Keratinocyte (primary cell): ENCODE results near the gene BEST3. TPM values are rescaled to one million over a fixed set of nuclear protein-coding genes. Genes with fewer than 3 reads are reported as not detected.

Experiments used
- DNase-seq: peaks from one replicate; pipeline ENCODE4 v3.0.0-alpha.2; 2011; ENCODE audit warnings: low read depth, missing footprints, low spot score
- FAIRE-seq: peaks from 2 replicates; lab custom pipeline; 2011; peaks lifted over from hg19 to GRCh38; lab: Jason Lieb, UNC
- H2AFZ ChIP-seq: 2 replicates; pipeline ENCODE4 v1.6.0; 2012; ENCODE audit warnings: low read length, control low read depth, inconsistent platforms; ENCODE audit not compliant: control insufficient read depth
- H3K27ac ChIP-seq: 2 replicates; pipeline ENCODE4 v1.5.1; 2011; ENCODE audit warnings: low read length; ENCODE audit not compliant: control insufficient read depth, insufficient read depth
- H3K27me3 ChIP-seq: 3 replicates; pipeline ENCODE4 v1.6.0; 2011; ENCODE audit warnings: low read length; ENCODE audit not compliant: control insufficient read depth, insufficient read depth; ENCODE audit errors: extremely low read depth
- H3K36me3 ChIP-seq, 2 experiments: 2 replicates in 1 of 2; 3 replicates in 1 of 2; pipeline ENCODE4 v1.5.1; 2011; ENCODE audit warnings: low read length in 2 of 2, mild to moderate bottlenecking in 1 of 2; ENCODE audit not compliant: control insufficient read depth in 2 of 2, insufficient read depth in 2 of 2; ENCODE audit errors: extremely low read depth in 1 of 2
- H3K4me1 ChIP-seq: 3 replicates; pipeline ENCODE4 v1.5.1; 2011; ENCODE audit warnings: low read length; ENCODE audit not compliant: control insufficient read depth, insufficient read depth; ENCODE audit errors: extremely low read depth
- H3K4me2 ChIP-seq: 3 replicates; pipeline ENCODE4 v1.6.0; 2011; ENCODE audit warnings: low read depth, low read length; ENCODE audit not compliant: control insufficient read depth, insufficient read depth; ENCODE audit errors: extremely low read depth
- H3K4me3 ChIP-seq, 3 experiments: fragments of 200-600 bp in 1 of 3; sonication (generic) in 1 of 3; 2 replicates in 2 of 3; 3 replicates in 1 of 3; pipeline ENCODE4 v1.5.1; 2011 to 2016; ENCODE audit warnings: low read length in 3 of 3, mild to moderate bottlenecking in 3 of 3, control low read depth in 2 of 3, inconsistent platforms in 1 of 3, low read depth in 1 of 3, mixed read lengths in 1 of 3, mixed run types in 1 of 3, moderate library complexity in 1 of 3; ENCODE audit not compliant: control insufficient read depth in 2 of 3, insufficient read depth in 2 of 3; ENCODE audit errors: extremely low read depth in 1 of 3
- H3K79me2 ChIP-seq: 2 replicates; pipeline ENCODE4 v1.6.0; 2012; ENCODE audit warnings: low read length; ENCODE audit not compliant: control insufficient read depth, insufficient read depth
- H3K9ac ChIP-seq: 3 replicates; pipeline ENCODE4 v1.6.0; 2011; ENCODE audit warnings: low read length; ENCODE audit not compliant: control insufficient read depth, insufficient read depth; ENCODE audit errors: extremely low read depth
- H3K9me1 ChIP-seq: 3 replicates; pipeline ENCODE4 v1.6.0; 2011; ENCODE audit warnings: low read length; ENCODE audit not compliant: control insufficient read depth, insufficient read depth; ENCODE audit errors: extremely low read depth
- H3K9me3 ChIP-seq: 2 replicates; pipeline ENCODE4 v1.5.1; 2012; ENCODE audit warnings: low read depth, low read length; ENCODE audit not compliant: control insufficient read depth
- H4K20me1 ChIP-seq: 3 replicates; pipeline ENCODE4 v1.6.0; 2011; ENCODE audit warnings: low read length; ENCODE audit not compliant: control insufficient read depth, insufficient read depth; ENCODE audit errors: extremely low read depth
- EZH2 ChIP-seq: IDR thresholded peaks from one replicate; pipeline ENCODE4 v1.6.1; 2012; ENCODE audit warnings: inconsistent platforms, mild to moderate bottlenecking, low read length, moderate library complexity
- dilution Hi-C: fragments of 300-500 bp; cut with MboI; formaldehyde crosslinking; loops from one replicate; pipeline ENCODE4 v1.7.0; 2020; ENCODE audit warnings: low sequenced_read_pairs; ENCODE audit not compliant: extremely low pct_ligation_motif_present
- polyA plus RNA-seq, 5 experiments: library from polyadenylated mRNA; depleted of rRNA in 3 of 5; stranded (reverse) in 3 of 5; stranded (forward) in 1 of 5; unstranded in 1 of 5; fragments of >200 nt; gene quantifications; 1 replicate in 1 of 5; 2 replicates in 3 of 5; 3 replicates in 1 of 5; pipeline versions ENCODE4 v1.2.1 to v1.2.3, GENCODE V29; 2011 to 2012; ENCODE audit warnings: missing spikeins in 2 of 5, low read depth in 1 of 5, low replicate concordance in 1 of 5
- TF ChIP-seq, protein P1 (sequence below), 3 experiments: IDR thresholded peaks in 1 of 3; conservative IDR thresholded peaks in 1 of 3; optimal IDR thresholded peaks in 1 of 3; 2 replicates in 2 of 3; 3 replicates in 1 of 3; pipeline versions ENCODE3 to v1.5.1; 2011; ENCODE audit warnings: low read length in 3 of 3, mild to moderate bottlenecking in 3 of 3, moderate library complexity in 2 of 3, control low read depth in 1 of 3, inconsistent platforms in 1 of 3; ENCODE audit not compliant: insufficient read depth in 2 of 3; ENCODE audit errors: extremely low read depth in 1 of 3

The BEST3 gene
- polyA plus RNA-seq, 1 donor (not counting 4 experiments of a cell fraction or from before 2014, with no cell fraction given) = 0.07 TPM

GRCh38 chr12:69663726-69664125 lies 35.4 kb downstream of the BEST3 start:
- no peaks in the 10 kb centered on the region for H3K79me2 ChIP-seq
- H3K4me2 ChIP-seq = no peak overlapping the region
- H3K9me3 ChIP-seq = no peaks in the 10 kb centered on the region
- dilution Hi-C loops = no loop called here
- H3K27me3 ChIP-seq = no peaks in the 10 kb centered on the region
- H2AFZ ChIP-seq = no peak overlapping the region
- no peaks in the 10 kb centered on the region for H4K20me1 ChIP-seq
- H3K36me3 ChIP-seq = no peaks in the 10 kb centered on the region
- no peak overlapping the region for H3K9ac ChIP-seq
- no peak overlapping the region for H3K4me3 ChIP-seq
- DNase-seq = no peak
- H3K9me1 ChIP-seq = no peaks in the 10 kb centered on the region
- TF ChIP-seq, protein P1, sequence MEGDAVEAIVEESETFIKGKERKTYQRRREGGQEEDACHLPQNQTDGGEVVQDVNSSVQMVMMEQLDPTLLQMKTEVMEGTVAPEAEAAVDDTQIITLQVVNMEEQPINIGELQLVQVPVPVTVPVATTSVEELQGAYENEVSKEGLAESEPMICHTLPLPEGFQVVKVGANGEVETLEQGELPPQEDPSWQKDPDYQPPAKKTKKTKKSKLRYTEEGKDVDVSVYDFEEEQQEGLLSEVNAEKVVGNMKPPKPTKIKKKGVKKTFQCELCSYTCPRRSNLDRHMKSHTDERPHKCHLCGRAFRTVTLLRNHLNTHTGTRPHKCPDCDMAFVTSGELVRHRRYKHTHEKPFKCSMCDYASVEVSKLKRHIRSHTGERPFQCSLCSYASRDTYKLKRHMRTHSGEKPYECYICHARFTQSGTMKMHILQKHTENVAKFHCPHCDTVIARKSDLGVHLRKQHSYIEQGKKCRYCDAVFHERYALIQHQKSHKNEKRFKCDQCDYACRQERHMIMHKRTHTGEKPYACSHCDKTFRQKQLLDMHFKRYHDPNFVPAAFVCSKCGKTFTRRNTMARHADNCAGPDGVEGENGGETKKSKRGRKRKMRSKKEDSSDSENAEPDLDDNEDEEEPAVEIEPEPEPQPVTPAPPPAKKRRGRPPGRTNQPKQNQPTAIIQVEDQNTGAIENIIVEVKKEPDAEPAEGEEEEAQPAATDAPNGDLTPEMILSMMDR (optimal IDR thresholded peaks at IDR 0.05 in 1 of 3, IDR thresholded peaks at IDR 0.05 in 1 of 3, conservative IDR thresholded peaks at IDR 0.05 in 1 of 3; ENCODE audit: extremely low read depth in 1 of 3, insufficient read depth in 2 of 3, low read length in 3 of 3) = no peak
- no peak for TF ChIP-seq EZH2
- FAIRE-seq = no peak
- H3K27ac ChIP-seq = no peak overlapping the region
- no peaks in the 10 kb centered on the region for H3K4me1 ChIP-seq

DNA sequence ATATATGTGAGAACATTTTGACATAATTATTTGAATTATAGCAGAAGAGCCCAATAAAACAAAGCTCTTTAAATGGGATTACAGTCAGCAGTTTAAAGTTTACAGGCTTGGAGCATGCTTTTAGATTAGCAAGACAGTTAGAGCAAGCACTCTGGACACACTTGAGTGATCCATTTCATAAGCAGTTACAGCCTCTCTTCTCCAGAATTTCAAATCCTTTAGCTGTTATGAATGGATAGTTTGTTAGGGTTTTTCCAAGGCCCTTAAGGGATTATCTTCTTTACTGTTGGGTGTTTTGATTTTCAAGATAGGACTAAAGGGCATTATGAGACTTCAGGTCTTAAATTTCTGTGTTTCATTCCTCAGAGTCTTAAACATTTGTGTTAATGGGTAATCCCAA lies 36.3 kb downstream of the BEST3 start:
- dilution Hi-C loops = no loop called here
- no peaks in the 10 kb centered on the region for H3K9me1 ChIP-seq
- no peak overlapping the region for H3K9ac ChIP-seq
- no peak overlapping the region for H3K4me3 ChIP-seq
- H3K27me3 ChIP-seq = no peaks in the 10 kb centered on the region
- TF ChIP-seq, protein P1 (optimal IDR thresholded peaks at IDR 0.05 in 1 of 3, IDR thresholded peaks at IDR 0.05 in 1 of 3, conservative IDR thresholded peaks at IDR 0.05 in 1 of 3; ENCODE audit: extremely low read depth in 1 of 3, insufficient read depth in 2 of 3, low read length in 3 of 3) = no peak
- TF ChIP-seq EZH2 = no peak
- no peak for FAIRE-seq
- no peaks in the 10 kb centered on the region for H3K9me3 ChIP-seq
- no peaks in the 10 kb centered on the region for H3K36me3 ChIP-seq
- no peaks in the 10 kb centered on the region for H3K79me2 ChIP-seq
- H3K4me2 ChIP-seq = no peak overlapping the region
- peaks cover 9% of the 10 kb centered on the region for H3K4me1 ChIP-seq
- no peak overlapping the region for H2AFZ ChIP-seq
- H3K27ac ChIP-seq = no peak overlapping the region
- DNase-seq = no peak
- H4K20me1 ChIP-seq = no peaks in the 10 kb centered on the region
